BLaER1 (cell line): Measurements from ENCODE around the gene BEST4.
A peak's percentile ranks its signal among the peaks of the same experiment; 100 is the strongest.
"Not testable (repeated sequence)": the region's sequence is repeated elsewhere in the genome, so short reads cannot be mapped to it uniquely, and the experiment has no call there.

Experiments used
- H3K27ac ChIP-seq: shearing (Covaris generic); formaldehyde crosslinking; 2 replicates; pipeline ENCODE4 v1.8.1; 2022
- H3K27me3 ChIP-seq: shearing (Covaris generic); formaldehyde crosslinking; 2 replicates; pipeline ENCODE4 v1.8.1; 2022
- H3K36me3 ChIP-seq: shearing (Covaris generic); formaldehyde crosslinking; 2 replicates; pipeline ENCODE4 v1.8.1; 2022
- H3K4me1 ChIP-seq: shearing (Covaris generic); formaldehyde crosslinking; 2 replicates; pipeline ENCODE4 v1.8.1; 2022
- H3K4me2 ChIP-seq: shearing (Covaris generic); formaldehyde crosslinking; 2 replicates; pipeline ENCODE4 v1.8.1; 2022
- H3K4me3 ChIP-seq: shearing (Covaris generic); formaldehyde crosslinking; 2 replicates; pipeline ENCODE4 v1.8.1; 2022
- H3K9ac ChIP-seq: shearing (Covaris generic); formaldehyde crosslinking; 2 replicates; pipeline ENCODE4 v1.8.1; 2022
- H3K9me3 ChIP-seq: shearing (Covaris generic); formaldehyde crosslinking; 2 replicates; pipeline ENCODE4 v1.8.1; 2022
- H4K20me1 ChIP-seq: shearing (Covaris generic); formaldehyde crosslinking; 2 replicates; pipeline ENCODE4 v1.8.1; 2022
- Cebpa-rat ChIP-seq: shearing (Covaris generic); IDR thresholded peaks from 2 replicates; pipeline ENCODE4 v1.8.1; 2022

Gene BEST4

DNA sequence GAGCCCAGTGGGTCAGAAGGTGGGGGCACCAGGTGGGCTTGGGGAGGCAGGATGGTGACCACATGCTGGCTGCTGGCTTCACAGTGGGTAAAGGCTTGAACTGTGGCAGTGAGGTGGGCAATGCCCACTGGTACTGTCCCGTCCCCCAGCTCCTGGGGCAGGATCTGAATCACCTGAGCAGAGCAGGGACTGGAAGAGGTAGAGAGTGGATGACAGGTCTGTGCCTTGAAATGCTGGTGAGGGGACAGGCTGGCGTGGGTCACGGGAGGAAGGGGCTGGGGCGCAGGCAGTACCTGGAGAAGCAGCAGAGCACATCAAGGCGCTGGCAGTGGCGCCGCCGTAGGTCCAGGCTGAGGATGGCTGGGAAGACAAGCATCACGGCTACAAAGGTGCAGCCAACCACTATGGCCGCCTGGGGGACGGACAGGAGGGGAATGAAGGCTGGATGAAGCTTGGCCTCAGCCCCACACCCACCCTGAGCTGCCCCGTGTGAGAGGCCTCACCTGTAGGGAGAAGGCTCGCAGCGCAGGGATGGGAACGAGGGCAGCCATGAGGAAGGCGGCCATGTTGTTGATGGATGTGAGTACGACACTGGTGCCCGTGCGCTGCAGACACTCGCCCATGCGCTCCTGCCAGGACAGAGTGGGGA is 40.2 kb upstream of the BEST4 start:
- no peaks in the 10 kb centered on the region for H4K20me1 ChIP-seq
- no peak overlapping the region for H3K4me3 ChIP-seq
- no peak for TF ChIP-seq Cebpa-rat
- H3K36me3 ChIP-seq = no peaks in the 10 kb centered on the region
- no peak overlapping the region for H3K27ac ChIP-seq
- H3K4me1 ChIP-seq = peaks cover 30% of the 10 kb centered on the region
- no peak overlapping the region for H3K4me2 ChIP-seq
- H3K9ac ChIP-seq = no peak overlapping the region
- no peaks in the 10 kb centered on the region for H3K27me3 ChIP-seq
- no peaks in the 10 kb centered on the region for H3K9me3 ChIP-seq

DNA sequence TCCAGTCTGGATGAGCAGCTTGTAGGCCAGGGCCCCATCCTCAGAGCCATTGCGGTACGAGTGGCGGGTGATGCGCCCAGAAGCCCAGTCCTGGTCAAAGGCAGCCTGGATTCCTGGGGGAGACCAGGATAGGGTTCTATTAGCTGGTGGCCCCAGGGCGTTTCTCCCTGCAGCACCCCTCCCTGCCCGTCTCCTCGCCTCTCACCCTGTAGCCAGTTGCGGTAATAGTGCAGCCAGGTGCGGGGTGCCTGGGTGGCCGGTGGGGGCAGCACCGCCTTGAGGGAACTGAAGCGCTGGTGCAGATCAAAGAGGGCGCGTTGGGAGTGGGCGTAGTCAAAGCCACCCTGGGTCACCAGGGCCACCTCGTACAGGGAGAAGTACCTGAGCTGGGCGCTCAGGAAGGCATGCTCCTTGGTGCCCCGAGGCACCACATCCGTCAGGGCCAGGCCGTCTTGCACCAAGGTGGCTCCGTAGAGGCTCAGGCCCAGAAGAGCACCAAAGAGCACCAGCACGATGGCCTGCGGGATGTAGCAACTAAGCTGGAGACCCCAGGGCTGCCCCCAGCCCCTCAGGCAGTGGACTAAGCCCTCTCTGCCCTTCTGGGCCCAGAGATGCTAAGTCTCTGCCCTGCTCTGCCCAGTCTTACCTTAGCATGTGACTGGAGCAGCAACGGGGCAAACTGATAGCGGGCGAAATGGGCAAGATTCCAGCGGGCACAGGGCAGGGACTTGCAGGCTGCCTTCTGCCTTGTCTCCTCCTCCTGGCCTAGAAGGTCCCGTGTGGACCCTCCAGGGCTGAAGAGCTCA is 39.4 kb upstream of the BEST4 start:
- H3K4me3 ChIP-seq = no peak overlapping the region
- no peak overlapping the region for H3K9ac ChIP-seq
- no peaks in the 10 kb centered on the region for H3K27me3 ChIP-seq
- no peaks in the 10 kb centered on the region for H3K9me3 ChIP-seq
- peaks cover 25% of the 10 kb centered on the region for H3K4me1 ChIP-seq
- H4K20me1 ChIP-seq = no peaks in the 10 kb centered on the region
- H3K27ac ChIP-seq = no peak overlapping the region
- no peak overlapping the region for H3K4me2 ChIP-seq
- no peaks in the 10 kb centered on the region for H3K36me3 ChIP-seq
- TF ChIP-seq Cebpa-rat = no peak

DNA sequence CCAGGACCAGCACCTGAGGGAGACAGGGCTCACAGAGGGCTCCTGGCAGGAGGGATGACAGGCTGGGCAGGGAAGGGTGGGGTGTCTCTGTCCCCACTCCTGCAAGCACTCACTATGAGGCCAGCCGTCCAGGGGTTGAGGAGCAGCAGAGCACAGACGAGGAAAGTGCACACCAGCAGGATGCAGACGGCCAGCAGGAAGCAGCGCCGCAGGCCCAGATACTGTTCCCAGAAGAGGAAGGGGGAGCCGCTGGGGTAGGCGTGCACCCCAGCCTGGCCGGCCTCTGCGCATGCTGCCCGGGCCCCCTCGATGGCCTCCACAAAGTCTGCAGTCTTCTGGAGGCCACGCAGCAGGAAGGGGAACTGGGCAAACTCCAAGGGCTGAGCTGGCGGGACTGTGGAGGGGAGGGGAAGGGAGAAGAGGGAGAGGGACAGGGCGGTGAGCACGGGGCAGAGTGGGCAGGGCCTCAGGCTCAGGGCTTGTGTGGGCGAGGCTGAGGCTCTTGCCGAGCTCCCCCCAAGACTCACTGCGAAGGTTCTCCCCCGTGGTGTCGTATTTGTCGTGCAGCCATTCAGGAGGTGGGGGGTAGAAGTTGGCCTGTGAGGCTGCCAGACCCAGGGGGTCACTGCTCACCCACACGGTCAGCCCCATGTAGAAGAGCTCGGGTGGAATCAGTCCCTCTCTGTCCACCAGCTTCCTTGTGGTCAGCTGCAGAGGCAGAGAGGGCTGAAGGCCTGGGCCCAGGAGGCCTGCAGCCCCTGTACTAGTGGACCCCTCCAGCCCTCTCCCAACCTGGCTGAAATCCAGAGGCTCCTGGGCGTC is 38.6 kb upstream of the BEST4 start:
- Histone ChIP-seq H3K9ac (no peak overlapping the region), H3K4me3 (no peak overlapping the region), H3K27ac (no peak overlapping the region), H3K27me3 (no peaks in the 10 kb centered on the region), H3K4me1 (peaks cover 16% of the 10 kb centered on the region), H3K4me2 (no peak overlapping the region), H4K20me1 (no peaks in the 10 kb centered on the region), H3K36me3 (no peaks in the 10 kb centered on the region), H3K9me3 (no peaks in the 10 kb centered on the region)
- TF ChIP-seq Cebpa-rat = no peak

DNA sequence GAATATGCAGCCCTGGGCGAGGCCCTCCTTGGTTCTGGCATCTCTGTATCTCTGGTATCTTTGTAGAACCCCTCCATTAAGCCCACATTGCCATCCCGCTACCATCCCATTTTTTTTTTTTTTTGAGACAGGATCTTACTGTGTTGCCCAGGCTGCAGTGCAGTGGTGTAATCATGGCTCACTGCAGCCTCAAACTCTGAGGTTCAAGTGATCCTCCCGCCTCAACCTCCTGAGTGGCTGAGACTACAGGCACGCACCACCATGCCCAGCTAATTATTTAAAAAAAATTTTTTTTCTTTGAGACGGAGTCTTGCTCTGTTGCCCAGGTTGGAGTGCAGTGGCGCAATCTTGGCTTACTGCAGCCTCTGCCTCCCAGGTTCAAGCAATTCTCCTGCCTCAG is 36.4 kb upstream of the BEST4 start:
- not testable (repeated sequence) for H3K4me2 ChIP-seq, H3K9ac ChIP-seq, H3K9me3 ChIP-seq, H3K27me3 ChIP-seq, H3K27ac ChIP-seq, H3K36me3 ChIP-seq, H3K4me3 ChIP-seq, H4K20me1 ChIP-seq
- H3K4me1 ChIP-seq = peaks cover 14% of the 10 kb centered on the region

DNA sequence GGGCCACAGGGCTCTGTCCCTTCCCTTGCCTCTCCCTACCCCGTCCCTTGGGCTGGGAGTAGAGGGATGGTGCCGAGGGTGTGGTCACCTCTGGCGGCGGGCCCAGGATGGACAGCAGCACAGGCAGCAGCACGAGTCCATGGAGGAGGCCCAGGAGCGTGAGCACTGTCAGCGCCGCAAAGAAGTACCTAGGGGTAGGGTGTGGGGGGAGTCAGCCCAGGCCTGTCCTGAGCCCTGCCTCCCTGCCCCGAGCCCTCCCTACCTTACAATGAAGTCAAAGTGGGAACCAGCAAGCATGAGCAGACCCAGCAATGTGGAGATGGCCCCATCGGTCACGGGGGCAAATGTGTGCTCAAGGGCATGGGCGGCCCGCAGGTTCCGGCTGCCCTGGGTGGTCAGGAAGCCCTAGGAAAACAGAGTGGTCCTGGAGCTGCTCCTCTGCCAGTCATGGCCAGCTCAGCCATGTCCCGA is 35.0 kb upstream of the BEST4 start:
- Histone ChIP-seq H3K9ac (no peak overlapping the region), H3K4me3 (no peak overlapping the region), H3K4me2 (no peak overlapping the region), H3K27ac (no peak overlapping the region), H3K36me3 (no peaks in the 10 kb centered on the region), H3K9me3 (no peaks in the 10 kb centered on the region), H3K27me3 (no peaks in the 10 kb centered on the region), H4K20me1 (no peaks in the 10 kb centered on the region), H3K4me1 (peaks cover 26% of the 10 kb centered on the region)
- TF ChIP-seq Cebpa-rat = no peak

DNA sequence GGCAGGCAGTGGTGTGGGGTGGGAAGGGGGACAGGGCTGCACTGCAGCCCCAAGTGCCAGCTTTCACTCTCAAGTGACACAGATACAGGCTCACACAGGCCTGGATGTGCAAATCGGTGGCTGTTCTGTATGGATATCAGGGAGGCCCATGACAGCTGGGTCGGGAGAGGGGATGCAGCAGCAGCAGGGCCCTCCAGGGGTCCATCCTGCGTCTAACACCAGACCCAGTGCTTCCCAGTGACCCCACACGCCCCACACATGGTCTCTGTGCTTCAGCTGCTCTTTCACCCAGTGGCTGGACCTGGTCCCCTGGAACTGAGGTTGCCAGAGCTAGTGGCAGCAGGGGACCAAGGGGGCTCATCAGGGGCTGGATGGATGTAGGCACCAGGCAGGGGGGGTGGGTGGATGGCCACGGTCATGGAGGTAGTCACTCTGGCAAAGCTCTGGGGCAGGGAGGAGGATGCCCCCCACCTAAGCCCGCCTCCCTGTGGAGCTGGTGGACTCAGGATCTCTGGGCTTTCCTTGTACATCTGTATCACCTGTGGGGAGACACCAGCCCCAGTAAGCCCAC is 34.2 kb upstream of the BEST4 start:
- Histone ChIP-seq H3K4me3 (no peak overlapping the region), H4K20me1 (no peaks in the 10 kb centered on the region), H3K4me2 (no peak overlapping the region), H3K27ac (no peak overlapping the region), H3K4me1 (peaks cover 29% of the 10 kb centered on the region), H3K9me3 (no peaks in the 10 kb centered on the region), H3K27me3 (no peaks in the 10 kb centered on the region), H3K36me3 (no peaks in the 10 kb centered on the region), H3K9ac (no peak overlapping the region)
- no peak for TF ChIP-seq Cebpa-rat

DNA sequence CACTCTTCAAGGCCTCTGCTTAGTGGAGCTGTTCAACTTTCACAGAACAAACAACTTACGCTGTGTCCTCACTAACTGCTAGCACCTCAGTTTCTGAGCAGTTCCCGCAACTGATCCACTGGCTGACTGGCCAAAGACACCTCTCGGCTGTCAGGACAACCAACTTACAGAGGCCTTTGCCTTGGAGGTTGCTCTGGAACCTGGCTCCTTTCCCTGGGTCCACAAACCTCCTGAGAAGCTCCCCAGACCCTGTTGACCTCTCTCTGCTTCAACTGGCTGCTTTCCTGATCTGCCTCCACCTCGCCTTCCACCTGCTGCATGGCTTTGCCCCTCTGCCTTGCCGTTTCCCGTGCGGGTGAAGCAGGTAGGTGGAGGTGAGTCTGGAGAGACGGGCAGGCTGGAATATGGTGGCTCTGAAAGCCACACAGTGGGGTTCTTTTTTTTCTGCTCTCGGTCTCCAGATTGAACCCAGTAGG is 33.3 kb upstream of the BEST4 start:
- H3K27me3 ChIP-seq = no peaks in the 10 kb centered on the region
- H3K9me3 ChIP-seq = no peaks in the 10 kb centered on the region
- peaks cover 29% of the 10 kb centered on the region for H3K4me1 ChIP-seq
- H3K4me3 ChIP-seq = no peak overlapping the region
- no peaks in the 10 kb centered on the region for H3K36me3 ChIP-seq
- no peak overlapping the region for H3K27ac ChIP-seq
- peak overlapping the region; percentile 98 for H3K4me2 ChIP-seq
- TF ChIP-seq Cebpa-rat = no peak
- H4K20me1 ChIP-seq = no peaks in the 10 kb centered on the region
- H3K9ac ChIP-seq = 0 out of 2 replicates have a peak overlapping the region, but pooled peaks have one; percentile 25

DNA sequence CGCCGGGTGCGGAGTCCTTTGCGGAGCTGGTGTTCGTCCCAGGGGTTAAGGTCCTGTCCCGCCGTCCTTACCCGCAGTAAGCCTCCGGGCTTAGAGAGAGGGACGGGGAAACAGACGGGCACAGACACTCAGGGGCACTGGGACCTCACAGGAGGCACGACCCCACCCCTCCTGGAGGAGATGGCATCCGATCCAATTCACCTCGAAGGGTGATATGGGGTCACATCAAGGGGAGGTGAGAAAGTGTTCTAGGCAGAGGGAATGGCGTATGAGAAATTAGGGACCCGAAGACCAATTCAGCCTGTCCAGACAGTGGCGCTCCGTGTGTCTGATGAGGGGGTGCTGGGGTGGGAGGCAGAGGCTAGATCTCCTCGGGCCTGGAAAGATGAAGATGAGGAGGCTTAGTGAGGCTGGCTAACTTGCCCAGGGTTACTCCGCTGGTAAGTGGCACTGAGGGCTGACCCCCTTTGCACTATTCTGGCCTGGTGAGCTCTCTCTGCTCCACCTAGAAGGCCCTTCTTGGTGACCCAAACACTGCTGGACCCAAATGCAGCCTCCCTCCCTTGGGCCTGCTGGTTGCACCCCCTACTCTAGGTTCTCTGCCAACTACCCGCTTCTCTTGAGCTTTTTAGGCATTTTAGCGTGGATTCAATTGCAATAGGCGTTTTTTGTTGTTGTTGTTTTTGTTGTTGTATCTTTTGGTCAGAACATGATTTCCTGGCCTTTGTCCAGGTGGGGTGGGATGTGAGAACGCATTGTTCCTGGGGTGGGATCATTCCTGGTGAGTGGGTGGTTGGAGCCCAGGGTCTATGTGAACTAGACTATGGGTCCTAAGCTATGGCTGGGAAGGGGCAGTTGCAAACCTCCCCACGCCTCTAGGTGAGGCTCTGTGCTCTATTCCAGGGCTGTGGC is 32.6 kb upstream of the BEST4 start:
- Histone ChIP-seq H3K4me1 (peaks cover 29% of the 10 kb centered on the region), H3K4me2 (peak overlapping the region; percentile 98), H3K27ac (peak overlapping the region; percentile 99), H3K9me3 (no peaks in the 10 kb centered on the region), H3K9ac (peak overlapping the region; percentile 97), H3K4me3 (peak overlapping the region; percentile 66), H4K20me1 (no peaks in the 10 kb centered on the region), H3K36me3 (no peaks in the 10 kb centered on the region), H3K27me3 (no peaks in the 10 kb centered on the region)
- TF ChIP-seq Cebpa-rat = no peak
